IMR-90 (cell line): ENCODE data around the gene ADGRB3. TPM values are rescaled to one million over a fixed set of nuclear protein-coding genes. Genes with fewer than 3 reads are reported as not detected.

Source experiments
- ATAC-seq: fragments of 200-7000 bp; cut with Tn5 transposase; 2 replicates; pipeline ENCODE4 v1.9.1; 2020; ENCODE audit warnings: low read depth, mild to moderate bottlenecking, moderate library complexity
- BruUV-seq: library from RNA; stranded (reverse); fragments of 400-500 nt; replicated peaks from 2 replicates; lab custom pipeline; 2021; lab: Mats Ljungman, UMichigan
- CTCF ChIA-PET: fragments of 300-600 bp; formaldehyde crosslinking; extraction: SDS; loops from one replicate; lab custom pipeline; 2021; ENCODE audit warnings: antibody characterized with exemption; lab: Yijun Ruan, JAX
- POLR2A ChIA-PET: fragments of 300-600 bp; sonication (Branson Sonifier 250); formaldehyde crosslinking; loops from one replicate; lab custom pipeline; 2022; ENCODE audit warnings: antibody characterized with exemption; ENCODE audit not compliant: unreplicated experiment; lab: Charles Lee
- DNase-seq: peaks from one replicate; pipeline ENCODE4 v3.0.0; 2013
- H2AFZ ChIP-seq: replicated peaks from 2 replicates; pipeline ENCODE3; 2013; ENCODE audit warnings: low read length, mild to moderate bottlenecking; ENCODE audit not compliant: poor library complexity
- H2AK5ac ChIP-seq: 2 replicates; pipeline ENCODE4 v1.6.1; 2013; ENCODE audit warnings: low read depth, low read length, inconsistent platforms
- H2AK9ac ChIP-seq: replicated peaks from 2 replicates; pipeline ENCODE3; 2013; ENCODE audit warnings: mild to moderate bottlenecking, low read depth, low read length, moderate library complexity; ENCODE audit not compliant: poor library complexity
- H2BK120ac ChIP-seq: 2 replicates; pipeline ENCODE4 v1.6.1; 2013; ENCODE audit warnings: low read depth, low read length, inconsistent platforms
- H2BK15ac ChIP-seq: 3 replicates; pipeline ENCODE4 v1.6.1; 2013; ENCODE audit warnings: low read depth, low read length, inconsistent platforms
- H2BK20ac ChIP-seq: 2 replicates; pipeline ENCODE4 v1.6.1; 2013; ENCODE audit warnings: low read depth, mild to moderate bottlenecking, inconsistent platforms, low read length, moderate library complexity
- H2BK5ac ChIP-seq: 2 replicates; pipeline ENCODE4 v1.6.1; 2013; ENCODE audit warnings: mild to moderate bottlenecking, low read depth, low read length, inconsistent platforms; ENCODE audit not compliant: poor library complexity, severe bottlenecking
- H3K14ac ChIP-seq: replicated peaks from 2 replicates; pipeline ENCODE4 v1.6.1; 2013; ENCODE audit warnings: low read depth, low read length, inconsistent platforms
- H3K18ac ChIP-seq: 2 replicates; pipeline ENCODE4 v1.6.1; 2013; ENCODE audit warnings: low read depth, low read length, control low read depth
- H3K23ac ChIP-seq: 2 replicates; pipeline ENCODE4 v1.6.1; 2013; ENCODE audit warnings: low read depth, low read length, inconsistent platforms
- H3K27ac ChIP-seq: 2 replicates; pipeline ENCODE4 v1.5.1; 2013; ENCODE audit warnings: mild to moderate bottlenecking, control low read depth, low read length; ENCODE audit not compliant: insufficient read depth
- H3K27me3 ChIP-seq: 2 replicates; pipeline ENCODE4 v1.6.1; 2013; ENCODE audit warnings: low read length; ENCODE audit not compliant: control insufficient read depth, insufficient read depth
- H3K36me3 ChIP-seq: 2 replicates; pipeline ENCODE4 v1.6.1; 2013; ENCODE audit warnings: low read length, mixed read lengths; ENCODE audit not compliant: control insufficient read depth, insufficient read depth
- H3K4ac ChIP-seq: 2 replicates; pipeline ENCODE4 v1.6.1; 2013; ENCODE audit warnings: low read depth, low read length, inconsistent platforms
- H3K4me1 ChIP-seq: 2 replicates; pipeline ENCODE4 v1.6.1; 2013; ENCODE audit warnings: low read length, mixed read lengths; ENCODE audit not compliant: control insufficient read depth, insufficient read depth
- H3K4me2 ChIP-seq: 2 replicates; pipeline ENCODE4 v1.6.1; 2013; ENCODE audit warnings: low read depth, mild to moderate bottlenecking, control low read depth, low read length, moderate library complexity
- H3K4me3 ChIP-seq: 2 replicates; pipeline ENCODE4 v1.5.1; 2013; ENCODE audit warnings: low read depth, mild to moderate bottlenecking, control low read depth, low read length, moderate library complexity; ENCODE audit not compliant: insufficient read depth
- H3K56ac ChIP-seq: 2 replicates; pipeline ENCODE4 v1.6.1; 2013; ENCODE audit warnings: low read length, inconsistent platforms; ENCODE audit not compliant: insufficient read depth; ENCODE audit errors: extremely low read depth
- H3K79me1 ChIP-seq, 2 experiments: 2 replicates each; pipeline ENCODE4 v1.6.1; 2013; ENCODE audit warnings: low read length in 2 of 2, inconsistent platforms in 1 of 2, low read depth in 1 of 2
- H3K9ac ChIP-seq: 2 replicates; pipeline ENCODE4 v1.6.1; 2013; ENCODE audit warnings: low read depth, low read length, control low read depth
- H3K9me1 ChIP-seq: 2 replicates; pipeline ENCODE4 v1.6.1; 2013; ENCODE audit warnings: low read length, inconsistent platforms; ENCODE audit not compliant: insufficient read depth
- H3K9me3 ChIP-seq: 2 replicates; pipeline ENCODE4 v1.6.1; 2013; ENCODE audit warnings: low read length; ENCODE audit not compliant: control insufficient read depth, insufficient read depth
- H4K20me1 ChIP-seq: 2 replicates; pipeline ENCODE4 v1.6.1; 2013; ENCODE audit warnings: low read length, inconsistent platforms; ENCODE audit not compliant: insufficient read depth
- H4K5ac ChIP-seq: 2 replicates; pipeline ENCODE4 v1.6.1; 2013; ENCODE audit warnings: mild to moderate bottlenecking, low read depth, low read length, control low read depth
- H4K8ac ChIP-seq, 2 experiments: 2 replicates each; pipeline ENCODE4 v1.6.1; 2013; ENCODE audit warnings: low read depth in 2 of 2, low read length in 2 of 2, control low read depth in 1 of 2, inconsistent platforms in 1 of 2
- H4K91ac ChIP-seq: 2 replicates; pipeline ENCODE4 v1.6.1; 2013; ENCODE audit warnings: low read depth, low read length, inconsistent platforms; ENCODE audit not compliant: insufficient read depth
- CEBPB ChIP-seq: IDR thresholded peaks from 2 replicates; pipeline ENCODE4 v1.6.1; 2012; ENCODE audit warnings: low read depth, low read length, improper control_type of control experiment
- CHD1 ChIP-seq: IDR thresholded peaks from 2 replicates; pipeline ENCODE4 v1.6.1; 2012; ENCODE audit warnings: low read depth, low read length, improper control_type of control experiment
- FOS ChIP-seq: fragments of 150-350 bp; IDR thresholded peaks from 2 replicates; pipeline ENCODE4 v1.6.1; 2016; ENCODE audit warnings: low read depth, low read length
- MAZ ChIP-seq: IDR thresholded peaks from 2 replicates; pipeline ENCODE4 v1.6.1; 2012; ENCODE audit warnings: low read depth, mild to moderate bottlenecking, low read length, improper control_type of control experiment, moderate library complexity, borderline replicate concordance
- NFE2L2 ChIP-seq: fragments of 150-350 bp; IDR thresholded peaks from 2 replicates; pipeline ENCODE4 v1.6.1; 2016; ENCODE audit warnings: low read depth, mild to moderate bottlenecking, low read length
- POLR2A ChIP-seq: IDR thresholded peaks from 2 replicates; pipeline ENCODE4 v1.6.1; 2012; ENCODE audit warnings: mild to moderate bottlenecking, low read depth, low read length
- RCOR1 ChIP-seq: IDR thresholded peaks from 2 replicates; pipeline ENCODE4 v1.6.1; 2012; ENCODE audit warnings: mild to moderate bottlenecking, low read length, improper control_type of control experiment; ENCODE audit not compliant: insufficient replicate concordance
- USF2 ChIP-seq: fragments of 150-350 bp; IDR thresholded peaks from 2 replicates; pipeline ENCODE4 v1.6.1; 2017; ENCODE audit warnings: mild to moderate bottlenecking, antibody characterized with exemption, low read length, low read depth
- WGBS, 2 experiments: methylation state at CpG; one replicate each; pipeline versions ENCODE4 v1.1.5 to v1.1.7; 2013; ENCODE audit warnings: missing lambda C conversion rate in 2 of 2; ENCODE audit not compliant: insufficient read length in 1 of 2; ENCODE audit errors: extremely low coverage in 2 of 2; 5-methylcytosine and 5-hydroxymethylcytosine counted together
- dilution Hi-C: fragments of 300-500 bp; cut with HindIII; formaldehyde crosslinking; loops from one replicate; pipeline ENCODE4 v1.14.3; 2018; ENCODE audit warnings: low sequenced_read_pairs; ENCODE audit not compliant: unreplicated experiment
- in situ Hi-C: fragments of 300-500 bp; cut with MboI; formaldehyde crosslinking; loops from 3 replicates; pipeline ENCODE4 v1.14.3; 2019; ENCODE audit warnings: low sequenced_read_pairs, inconsistent platforms, mixed read lengths
- intact Hi-C: fragments of 100-400 bp; cut with micrococcal nuclease; formaldehyde crosslinking; loops from 2 replicates; pipeline ENCODE4 v1.10.0; 2022
- polyA plus RNA-seq, 3 experiments: library from polyadenylated mRNA; depleted of rRNA; stranded (reverse); fragments of >200 nt; gene quantifications; 2 replicates each; pipeline ENCODE4 v1.2.3, GENCODE V29; 2012; ENCODE audit warnings: low replicate concordance in 1 of 3
- total RNA-seq: library from RNA; depleted of rRNA; stranded (reverse); fragments of >200 nt; gene quantifications from 2 replicates; pipeline ENCODE4 v1.2.3, GENCODE V29; 2012
- TF ChIP-seq, protein P1 (sequence below): conservative IDR thresholded peaks from 2 replicates; pipeline ENCODE4 v1.5.1; 2012; ENCODE audit warnings: mild to moderate bottlenecking, low read depth, low read length, improper control_type of control experiment

ADGRB3 gene
- total and polyA plus RNA-seq, 2 of the 4 experiments (the other 2 are of a cell fraction): not detected

DNA sequence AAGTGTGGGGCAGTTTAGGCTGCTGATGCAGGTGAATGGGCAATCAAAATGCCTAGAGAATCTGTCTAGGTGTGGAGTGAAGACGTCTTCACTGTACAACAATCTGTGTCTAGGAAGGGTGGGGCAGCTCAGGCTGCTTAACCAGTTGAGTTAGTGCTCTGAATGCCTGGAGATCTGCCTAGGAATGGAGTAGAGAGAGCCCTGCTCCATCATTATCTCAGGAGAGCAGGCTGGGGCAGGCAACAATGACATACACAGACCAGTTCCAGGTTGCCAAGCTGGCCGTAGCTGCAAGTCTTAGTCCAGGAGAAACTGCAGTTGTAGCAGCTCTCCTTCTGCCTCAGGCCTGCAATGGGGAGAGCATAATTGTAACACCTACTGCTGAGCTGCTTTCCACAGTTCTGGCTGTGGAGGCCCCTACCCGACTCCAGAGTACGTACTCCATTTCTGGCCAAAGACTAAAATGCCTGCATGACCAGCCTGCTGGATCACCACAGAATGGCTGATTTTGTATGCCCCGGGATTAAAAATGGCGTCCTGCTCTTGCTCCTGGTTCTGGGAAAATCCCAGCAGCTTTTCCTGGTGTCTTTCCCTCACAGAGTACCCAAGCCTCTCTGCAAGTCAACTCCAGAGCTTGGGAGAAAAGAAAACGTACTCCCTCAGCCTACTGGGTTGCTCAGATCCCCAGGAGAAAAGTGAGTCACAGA is 545.4 kb downstream of the ADGRB3 start:
- Histone ChIP-seq H3K4ac (no peak overlapping the region), H3K9ac (no peak overlapping the region), H2AFZ (no peak overlapping the region), H2AK9ac (no peak overlapping the region), H3K27ac (no peak overlapping the region), H2BK5ac (no peak overlapping the region), H3K4me1 (no peaks in the 10 kb centered on the region), H3K14ac (no peak overlapping the region), H3K79me1 (no peaks in the 10 kb centered on the region), H3K18ac (no peak overlapping the region), H4K5ac (no peak overlapping the region), H3K4me2 (no peak overlapping the region), H3K36me3 (no peaks in the 10 kb centered on the region), H3K9me3 (no peaks in the 10 kb centered on the region), H3K27me3 (no peaks in the 10 kb centered on the region), H4K20me1 (no peaks in the 10 kb centered on the region), H2BK120ac (no peak overlapping the region), H4K91ac (no peak overlapping the region), H3K23ac (no peak overlapping the region), H3K56ac (no peak overlapping the region), H4K8ac (no peak overlapping the region), H3K9me1 (no peaks in the 10 kb centered on the region), H3K4me3 (no peak overlapping the region), H2BK15ac (no peak overlapping the region), H2BK20ac (no peak overlapping the region), H2AK5ac (no peak overlapping the region)
- DNase-seq (no peak), ATAC-seq (no peak)
- no CpG with 5 or more reads among the region's 7 CpGs for WGBS, 2 experiments
- BruUV-seq: no TSS peak
- in situ Hi-C loops: no loop called here
- dilution Hi-C loops: no loop called here
- ChIA-PET POLR2A (no interaction called here), CTCF (no interaction called here)
- intact Hi-C loops: no loop called here
- no peak for TF ChIP-seq POLR2A
- TF ChIP-seq MAZ: no peak
- no peak for TF ChIP-seq CEBPB
- TF ChIP-seq USF2: no peak
- no peak for TF ChIP-seq FOS
- TF ChIP-seq RCOR1: no peak
- no peak for TF ChIP-seq CHD1
- TF ChIP-seq, protein P1, sequence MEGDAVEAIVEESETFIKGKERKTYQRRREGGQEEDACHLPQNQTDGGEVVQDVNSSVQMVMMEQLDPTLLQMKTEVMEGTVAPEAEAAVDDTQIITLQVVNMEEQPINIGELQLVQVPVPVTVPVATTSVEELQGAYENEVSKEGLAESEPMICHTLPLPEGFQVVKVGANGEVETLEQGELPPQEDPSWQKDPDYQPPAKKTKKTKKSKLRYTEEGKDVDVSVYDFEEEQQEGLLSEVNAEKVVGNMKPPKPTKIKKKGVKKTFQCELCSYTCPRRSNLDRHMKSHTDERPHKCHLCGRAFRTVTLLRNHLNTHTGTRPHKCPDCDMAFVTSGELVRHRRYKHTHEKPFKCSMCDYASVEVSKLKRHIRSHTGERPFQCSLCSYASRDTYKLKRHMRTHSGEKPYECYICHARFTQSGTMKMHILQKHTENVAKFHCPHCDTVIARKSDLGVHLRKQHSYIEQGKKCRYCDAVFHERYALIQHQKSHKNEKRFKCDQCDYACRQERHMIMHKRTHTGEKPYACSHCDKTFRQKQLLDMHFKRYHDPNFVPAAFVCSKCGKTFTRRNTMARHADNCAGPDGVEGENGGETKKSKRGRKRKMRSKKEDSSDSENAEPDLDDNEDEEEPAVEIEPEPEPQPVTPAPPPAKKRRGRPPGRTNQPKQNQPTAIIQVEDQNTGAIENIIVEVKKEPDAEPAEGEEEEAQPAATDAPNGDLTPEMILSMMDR: no peak
- TF ChIP-seq NFE2L2: no peak
